CD8-positive, alpha-beta memory T cell (primary cell): Measurements from ENCODE around the gene TTC21A. TPM values are rescaled to one million over a fixed set of nuclear protein-coding genes. Genes with fewer than 3 reads are reported as not detected.

ENCODE experiments used
- CTCF ChIA-PET: fragments of 350-600 bp; sonication (Branson Sonifier 250); formaldehyde crosslinking; loops from one replicate; lab custom pipeline; 2021; ENCODE audit warnings: antibody characterized with exemption; lab: Charles Lee
- POLR2A ChIA-PET: fragments of 350-600 bp; sonication (Branson Sonifier 250); formaldehyde crosslinking; loops from one replicate; lab custom pipeline; 2021; ENCODE audit warnings: antibody characterized with exemption; lab: Charles Lee
- DNase-seq, 5 donors: peaks; one replicate each; pipeline versions ENCODE4 v3.0.0 to v3.0.0-alpha.2; 2020 to 2022; ENCODE audit warnings: mixed read lengths in 1 of 5
- H3K27ac ChIP-seq: one replicate; pipeline ENCODE4 v1.7.0; 2013; ENCODE audit warnings: low read depth, mild to moderate bottlenecking, low read length, moderate library complexity
- H3K27me3 ChIP-seq: 2 replicates; pipeline ENCODE4 v1.7.0; 2013; ENCODE audit warnings: low read length, mild to moderate bottlenecking; ENCODE audit not compliant: insufficient read depth, poor library complexity, severe bottlenecking
- H3K36me3 ChIP-seq: 2 replicates; pipeline ENCODE4 v1.7.0; 2013; ENCODE audit warnings: mild to moderate bottlenecking, low read length, moderate library complexity; ENCODE audit not compliant: insufficient read depth
- H3K4me1 ChIP-seq: 2 replicates; pipeline ENCODE4 v1.7.0; 2013; ENCODE audit warnings: mild to moderate bottlenecking, low read length, moderate library complexity; ENCODE audit not compliant: insufficient read depth
- H3K4me3 ChIP-seq: 2 replicates; pipeline ENCODE4 v1.7.0; 2013; ENCODE audit warnings: mild to moderate bottlenecking, low read length
- H3K9me3 ChIP-seq: 2 replicates; pipeline ENCODE4 v1.7.0; 2013; ENCODE audit warnings: mild to moderate bottlenecking, low read length
- H3K27ac Mint-ChIP-seq, 8 donors: one replicate each; pipeline ENCODE4 v1.8.0; 2020 to 2021; ENCODE audit warnings: mixed read lengths in 8 of 8, mild to moderate bottlenecking in 6 of 8, inconsistent platforms in 3 of 8, moderate library complexity in 3 of 8
- H3K27me3 Mint-ChIP-seq, 2 donors: one replicate each; pipeline ENCODE4 v1.8.0; 2020 to 2021; ENCODE audit warnings: mixed read lengths in 2 of 2, mild to moderate bottlenecking in 1 of 2, moderate library complexity in 1 of 2
- H3K36me3 Mint-ChIP-seq, 3 donors: one replicate each; pipeline ENCODE4 v1.8.0; 2020 to 2021; ENCODE audit warnings: mixed read lengths in 3 of 3, inconsistent platforms in 1 of 3, mild to moderate bottlenecking in 1 of 3
- H3K4me1 Mint-ChIP-seq, 3 donors: one replicate each; pipeline ENCODE4 v1.8.0; 2020 to 2021; ENCODE audit warnings: mixed read lengths in 3 of 3, inconsistent platforms in 1 of 3, mild to moderate bottlenecking in 1 of 3
- H3K4me3 Mint-ChIP-seq, 7 donors: one replicate each; pipeline ENCODE4 v1.8.0; 2020 to 2021; ENCODE audit warnings: mixed read lengths in 7 of 7, mild to moderate bottlenecking in 6 of 7, moderate library complexity in 4 of 7, inconsistent platforms in 2 of 7
- H3K9me3 Mint-ChIP-seq, 5 donors: one replicate each; pipeline ENCODE4 v1.8.0; 2020 to 2022; ENCODE audit warnings: mixed read lengths in 5 of 5, mild to moderate bottlenecking in 3 of 5, moderate library complexity in 2 of 5, inconsistent platforms in 1 of 5
- polyA plus RNA-seq: library from polyadenylated mRNA; unstranded; fragments of 300-500 nt; fragmentation: Illumina TruSeq; gene quantifications from one replicate; pipeline ENCODE4 v1.2.3, GENCODE V29; 2021
- total RNA-seq, 2 experiments: library from RNA; stranded (reverse); gene quantifications; one replicate each; pipeline ENCODE4 v1.2.3, GENCODE V29; 2021

Gene TTC21A
- total and polyA plus RNA-seq, 3 experiments from 2014 or later: 0.67 to 1.1 (median 0.80) TPM

DNA sequence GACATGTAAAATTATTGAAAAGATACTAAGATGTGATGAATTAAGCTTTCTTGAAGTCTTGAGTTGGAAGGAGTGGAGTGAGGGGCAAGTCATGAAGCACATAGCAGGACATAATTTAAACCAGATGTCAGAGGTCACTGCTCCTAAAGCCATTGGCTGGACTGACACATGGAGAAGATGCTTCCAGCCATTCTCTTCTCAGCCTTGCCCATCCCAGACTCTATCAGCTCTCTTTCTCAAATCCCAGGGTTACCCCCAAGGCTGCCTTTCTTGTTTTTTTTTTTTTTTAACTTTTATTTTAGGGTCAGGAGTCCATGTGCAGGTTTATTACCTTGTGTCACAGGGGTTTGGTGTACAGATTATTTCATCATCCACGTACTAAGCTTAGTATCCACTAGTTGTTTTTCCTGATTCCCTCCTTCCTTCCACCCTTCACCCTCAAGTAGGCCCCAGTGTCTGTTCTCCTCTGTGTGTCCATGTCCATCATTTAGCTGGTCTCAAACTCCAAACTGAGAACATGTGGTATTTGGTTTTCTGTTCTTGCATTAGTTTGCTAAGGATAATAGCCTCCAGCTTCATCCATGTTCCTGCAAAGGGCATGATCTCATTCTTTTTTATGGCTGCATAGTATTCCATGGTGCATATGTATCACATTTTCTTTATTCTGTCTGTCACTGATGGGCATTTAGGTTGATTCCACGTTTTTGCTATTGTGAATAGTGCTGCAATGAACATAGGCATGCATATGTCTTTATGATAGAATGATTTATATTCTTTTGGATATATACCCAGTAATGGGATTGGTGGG lies 66.0 kb downstream of the TTC21A start:
- ChIA-PET POLR2A (interaction anchor here (0.6 kb wide), 1 partner anchor 12 kb away, joined by 3 read pairs; no protein-coding TSS in a partner anchor), CTCF (interaction anchor here (3.1 kb wide), 1 partner anchor 115 kb away, joined by 11 read pairs; no protein-coding TSS in a partner anchor)
- Histone ChIP-seq H3K4me1 (peaks cover 6% of the 10 kb centered on the region), H3K27ac (no peak overlapping the region), H3K9me3 (no peaks in the 10 kb centered on the region), H3K36me3 (no peaks in the 10 kb centered on the region), H3K4me3 (no peak overlapping the region), H3K27me3 (no peaks in the 10 kb centered on the region)
- H3K4me3 Mint-ChIP-seq: peak overlapping the region in 1 of 7 donors; percentile 51
- H3K9me3 Mint-ChIP-seq: peaks cover 0 to 2% (median 0%) of the 10 kb centered on the region in 5 donors
- H3K4me1 Mint-ChIP-seq: peaks cover 10 to 11% (median 10%) of the 10 kb centered on the region in 3 donors
- peak overlapping the region in 3 of 8 donors; percentile 3 to 42 (median 11) for H3K27ac Mint-ChIP-seq
- H3K27me3 Mint-ChIP-seq: no peaks in the 10 kb centered on the region
- no peak for DNase-seq
- no peaks in the 10 kb centered on the region for H3K36me3 Mint-ChIP-seq

DNA sequence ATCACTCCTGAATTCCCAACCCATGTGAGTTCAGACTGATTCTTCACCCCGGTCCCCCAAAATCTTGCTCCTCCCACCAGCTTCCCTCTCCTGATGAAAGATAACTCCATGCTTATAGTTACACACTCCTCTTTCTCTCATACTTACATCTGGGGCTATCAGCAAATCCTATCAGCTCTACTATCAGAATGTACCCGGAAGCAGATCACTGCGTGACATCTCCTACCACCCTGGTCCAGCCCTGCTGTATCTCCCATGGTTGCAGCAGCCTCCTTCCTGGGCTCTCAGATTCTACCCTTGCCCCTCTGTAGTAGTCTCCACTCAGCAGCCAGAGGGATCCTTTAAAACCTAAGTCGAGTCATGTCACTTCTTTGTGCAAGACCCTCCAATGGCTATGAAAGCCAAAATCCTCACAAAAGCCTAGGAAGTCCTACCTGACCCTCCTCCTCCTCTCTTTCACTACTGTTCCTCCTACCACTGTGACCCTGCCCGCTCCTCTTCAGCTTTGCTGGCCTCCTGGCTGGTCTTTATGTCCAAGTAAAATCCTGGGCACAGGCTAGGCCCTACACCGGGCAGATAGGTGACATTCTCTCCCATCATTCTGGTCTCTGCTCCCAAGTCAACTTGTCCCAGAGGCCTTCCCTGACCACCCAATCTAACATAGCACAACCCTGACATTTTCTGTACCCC lies 68.7 kb downstream of the TTC21A start:
- peaks cover 30% of the 10 kb centered on the region for H3K4me1 ChIP-seq
- no peak overlapping the region for H3K27ac ChIP-seq
- ChIA-PET POLR2A (interaction anchor here (0.6 kb wide), 1 partner anchor 18 kb away, joined by 3 read pairs; no protein-coding TSS in a partner anchor), CTCF (interaction anchor here (0.8 to 2.6 kb wide), 3 partner anchors 14 to 112 kb away, joined by 3 to 10 read pairs (median 5); no protein-coding TSS in a partner anchor)
- no peaks in the 10 kb centered on the region for H3K27me3 Mint-ChIP-seq
- H3K27me3 ChIP-seq: no peaks in the 10 kb centered on the region
- H3K4me1 Mint-ChIP-seq: peaks cover 31 to 35% (median 33%) of the 10 kb centered on the region in 3 donors
- H3K36me3 Mint-ChIP-seq: no peaks in the 10 kb centered on the region
- peaks cover 0 to 2% (median 0%) of the 10 kb centered on the region in 5 donors for H3K9me3 Mint-ChIP-seq
- peak overlapping the region; percentile 12 to 98 (median 88) for H3K27ac Mint-ChIP-seq
- no peaks in the 10 kb centered on the region for H3K9me3 ChIP-seq
- H3K36me3 ChIP-seq: no peaks in the 10 kb centered on the region
- H3K4me3 ChIP-seq: no peak overlapping the region
- peak overlapping the region in 3 of 7 donors; percentile 26 to 54 (median 37) for H3K4me3 Mint-ChIP-seq
- no peak for DNase-seq

DNA sequence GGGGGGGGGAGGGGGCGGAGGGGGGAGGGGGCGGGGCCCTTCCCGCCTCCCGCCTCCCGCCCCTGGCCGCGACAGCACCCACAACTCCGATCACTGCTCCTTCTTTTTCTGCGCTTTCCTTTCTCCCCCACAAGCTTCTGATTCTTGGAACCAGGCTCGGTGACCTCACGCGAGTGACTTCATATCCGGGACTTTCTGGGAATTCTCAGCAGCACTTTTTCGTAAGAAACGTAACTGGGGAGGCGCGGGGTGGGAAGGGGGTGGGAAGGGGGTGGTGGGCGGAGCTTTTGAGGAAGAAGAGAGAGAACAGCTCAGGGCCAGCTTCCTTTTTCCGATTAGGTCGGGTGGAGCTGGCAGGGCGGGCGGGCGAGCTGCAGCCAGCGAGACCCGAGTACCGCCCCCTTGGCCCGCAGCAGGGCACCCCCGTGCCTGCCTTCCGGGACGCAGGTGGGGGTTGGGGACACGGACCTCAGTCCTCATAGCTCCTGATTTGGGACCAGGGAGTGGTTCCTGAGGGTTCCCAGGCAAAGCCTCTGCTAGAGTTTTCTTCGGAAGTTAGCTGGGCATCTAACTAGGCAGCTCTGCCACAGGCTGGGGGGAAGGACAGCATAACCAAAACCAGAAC lies 70.3 kb downstream of the TTC21A start:
- Mint-ChIP-seq H3K9me3 (peaks cover 0 to 2% (median 0%) of the 10 kb centered on the region in 5 donors), H3K27ac (peak overlapping the region; percentile 81 to 98 (median 94)), H3K36me3 (no peaks in the 10 kb centered on the region), H3K4me3 (peak overlapping the region; percentile 54 to 88 (median 79)), H3K27me3 (no peaks in the 10 kb centered on the region), H3K4me1 (peaks cover 36 to 37% (median 36%) of the 10 kb centered on the region in 3 donors)
- no peaks in the 10 kb centered on the region for H3K27me3 ChIP-seq
- DNase-seq: peak; percentile 49 to 73 (median 57)
- peak overlapping the region; percentile 50 for H3K4me3 ChIP-seq
- no peaks in the 10 kb centered on the region for H3K36me3 ChIP-seq
- H3K27ac ChIP-seq: peak overlapping the region; percentile 67
- ChIA-PET CTCF (interaction anchor here (1.0 to 2.6 kb wide), 5 partner anchors 8 to 114 kb away, joined by 3 to 10 read pairs (median 4); no protein-coding TSS in a partner anchor), POLR2A (interaction anchor here (1.0 kb wide), 1 partner anchor 27 kb away, joined by 3 read pairs; no protein-coding TSS in a partner anchor)
- H3K4me1 ChIP-seq: peaks cover 32% of the 10 kb centered on the region
- no peaks in the 10 kb centered on the region for H3K9me3 ChIP-seq

DNA sequence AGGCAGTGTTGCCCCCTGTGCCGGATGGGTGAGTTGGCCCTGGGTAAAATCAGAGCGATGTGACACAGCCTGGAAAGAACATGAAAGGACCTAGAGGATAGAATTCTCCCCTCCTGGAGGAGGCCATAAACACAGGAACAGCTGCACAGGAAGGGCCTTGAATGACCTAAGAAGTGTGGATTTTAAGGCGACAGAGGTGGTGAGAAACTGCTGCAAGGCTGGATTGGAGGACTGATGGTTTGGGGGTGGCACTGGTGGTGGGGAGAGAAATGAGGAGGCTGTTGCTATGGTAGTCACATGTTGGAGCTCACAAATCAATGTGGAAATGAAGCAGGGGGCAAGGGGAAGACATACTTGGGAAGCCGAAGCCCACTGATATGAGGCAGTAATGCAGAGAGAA lies 71.1 kb downstream of the TTC21A start:
- peak overlapping the region; percentile 24 to 98 (median 80) for H3K27ac Mint-ChIP-seq
- Histone ChIP-seq H3K9me3 (no peaks in the 10 kb centered on the region), H3K36me3 (no peaks in the 10 kb centered on the region), H3K27ac (peak overlapping the region; percentile 67), H3K27me3 (no peaks in the 10 kb centered on the region), H3K4me3 (peak overlapping the region; percentile 50), H3K4me1 (peaks cover 32% of the 10 kb centered on the region)
- H3K27me3 Mint-ChIP-seq: no peaks in the 10 kb centered on the region
- H3K4me1 Mint-ChIP-seq: peaks cover 36 to 37% (median 36%) of the 10 kb centered on the region in 3 donors
- DNase-seq: no peak
- H3K36me3 Mint-ChIP-seq: no peaks in the 10 kb centered on the region
- peaks cover 0 to 2% (median 0%) of the 10 kb centered on the region in 5 donors for H3K9me3 Mint-ChIP-seq
- ChIA-PET POLR2A (interaction anchor here (1.0 kb wide), 1 partner anchor 28 kb away, joined by 3 read pairs; no protein-coding TSS in a partner anchor), CTCF (interaction anchor here (1.0 to 2.6 kb wide), 5 partner anchors 9 to 114 kb away, joined by 3 to 10 read pairs (median 4); no protein-coding TSS in a partner anchor)
- peak overlapping the region; percentile 28 to 88 (median 57) for H3K4me3 Mint-ChIP-seq

DNA sequence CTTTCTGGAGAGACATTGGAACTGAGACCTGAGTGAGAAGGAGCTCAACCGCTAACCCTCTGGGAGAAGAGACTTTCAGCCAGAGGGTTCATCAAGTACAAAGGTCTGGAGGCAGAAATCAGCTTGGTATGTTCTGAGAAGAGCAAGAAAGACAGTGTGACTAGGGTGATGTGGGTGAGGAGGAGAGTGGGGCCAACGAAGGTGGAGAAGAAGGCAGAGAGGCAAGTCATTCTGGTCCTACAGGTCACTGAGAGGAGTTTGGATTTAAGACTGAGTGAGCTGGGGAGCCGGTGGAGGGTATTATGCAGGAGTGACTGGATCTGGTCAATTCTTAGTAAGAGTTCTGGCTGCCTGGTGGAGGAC lies 72.7 kb downstream of the TTC21A start:
- Histone ChIP-seq H3K36me3 (no peaks in the 10 kb centered on the region), H3K4me1 (peaks cover 32% of the 10 kb centered on the region), H3K27me3 (no peaks in the 10 kb centered on the region), H3K9me3 (no peaks in the 10 kb centered on the region), H3K27ac (peak overlapping the region; percentile 57), H3K4me3 (peak overlapping the region; percentile 48)
- POLR2A ChIA-PET: no interaction called here
- no peaks in the 10 kb centered on the region for H3K36me3 Mint-ChIP-seq
- H3K27ac Mint-ChIP-seq: peak overlapping the region; percentile 55 to 98 (median 95)
- H3K4me3 Mint-ChIP-seq: peak overlapping the region; percentile 70 to 87 (median 79)
- DNase-seq: no peak
- peaks cover 0 to 2% (median 0%) of the 10 kb centered on the region in 5 donors for H3K9me3 Mint-ChIP-seq
- CTCF ChIA-PET: interaction anchor here (1.2 to 2.5 kb wide), 3 partner anchors 11 to 108 kb away, joined by 3 to 6 read pairs (median 6); no protein-coding TSS in a partner anchor
- H3K27me3 Mint-ChIP-seq: no peaks in the 10 kb centered on the region
- peaks cover 36 to 37% (median 36%) of the 10 kb centered on the region in 3 donors for H3K4me1 Mint-ChIP-seq

DNA sequence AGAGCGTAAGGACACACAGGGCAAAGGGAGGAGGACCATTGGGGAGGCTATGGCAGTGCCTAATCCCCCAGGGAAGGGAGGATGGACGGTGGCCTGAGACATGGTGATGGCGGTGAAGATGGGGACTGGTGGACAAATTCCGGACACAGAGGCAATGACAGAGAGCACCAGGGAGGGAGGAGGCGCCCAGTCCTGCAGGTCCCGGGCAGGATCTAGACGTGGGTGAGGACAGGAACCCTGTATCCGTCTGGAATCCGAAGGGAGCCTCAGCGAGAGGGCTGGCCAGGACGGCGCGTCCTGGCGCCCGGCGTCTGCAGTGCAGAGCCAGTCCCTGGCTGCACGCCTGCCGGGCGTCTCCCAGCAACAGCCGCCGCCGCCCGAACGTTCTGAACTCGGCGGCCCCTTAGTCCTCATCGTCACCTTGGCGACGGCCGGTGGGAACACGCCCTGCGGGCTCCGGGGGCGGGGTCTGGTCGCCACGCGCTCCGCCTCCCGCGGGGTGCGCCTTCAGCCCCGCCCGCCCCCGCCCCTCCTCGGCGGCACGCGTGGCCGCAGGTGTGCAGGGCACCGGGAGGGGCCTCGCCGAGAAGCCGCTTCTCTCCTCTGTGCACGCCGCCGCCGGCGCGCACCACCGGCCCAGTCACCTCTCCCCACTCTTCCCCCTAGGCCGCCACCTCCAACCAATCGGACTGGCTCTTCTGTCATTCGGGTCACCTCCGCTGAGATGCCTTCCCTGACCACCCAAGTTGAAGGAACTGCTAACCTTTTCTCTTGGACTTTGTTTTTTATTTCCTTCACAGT lies 73.3 kb downstream of the TTC21A start:
- H3K27ac Mint-ChIP-seq: peak overlapping the region; percentile 74 to 98 (median 96)
- peaks cover 36 to 37% (median 36%) of the 10 kb centered on the region in 3 donors for H3K4me1 Mint-ChIP-seq

More for the DNA sequence above, 73.3 kb downstream of the TTC21A start:
- Histone ChIP-seq H3K4me3 (peak overlapping the region; percentile 48), H3K27ac (peak overlapping the region; percentile 57), H3K36me3 (no peaks in the 10 kb centered on the region), H3K4me1 (peaks cover 32% of the 10 kb centered on the region), H3K9me3 (no peaks in the 10 kb centered on the region), H3K27me3 (no peaks in the 10 kb centered on the region)
- CTCF ChIA-PET: interaction anchor here (0.7 to 1.6 kb wide), 3 partner anchors 72 to 108 kb away, joined by 3 to 6 read pairs (median 3); no protein-coding TSS in a partner anchor
- H3K27me3 Mint-ChIP-seq: no peaks in the 10 kb centered on the region
- no peaks in the 10 kb centered on the region for H3K36me3 Mint-ChIP-seq
- POLR2A ChIA-PET: no interaction called here
- DNase-seq: peak; percentile 84 to 93 (median 91)
- H3K4me3 Mint-ChIP-seq: peak overlapping the region; percentile 70 to 87 (median 79)
- peaks cover 0 to 2% (median 0%) of the 10 kb centered on the region in 5 donors for H3K9me3 Mint-ChIP-seq
